Skin of body (tissue), 2 donors: ENCODE data around the gene SAMD4A. TPM values are rescaled to one million over a fixed set of nuclear protein-coding genes. Genes with fewer than 3 reads are reported as not detected.
"Not testable (repeated sequence)": the region's sequence is repeated elsewhere in the genome, so short reads cannot be mapped to it uniquely, and the experiment has no call there.

ENCODE experiments used
- DNase-seq: peaks from one replicate; lab custom pipeline; 2025; lab: John Stamatoyannopoulos, UW
- total RNA-seq: library from RNA; depleted of rRNA; stranded (reverse); fragments of >200 nt; gene quantifications from one replicate; pipeline ENCODE4 v1.2.3, GENCODE V29; 2014

Gene SAMD4A
- total RNA-seq, 1 donor from 2014 or later = 41.9 TPM

GRCh38 chr14:54591866-54592265 lies 24.9 kb downstream of the SAMD4A start:
- no peak for DNase-seq

GRCh38 chr14:54593860-54594259 lies 26.9 kb downstream of the SAMD4A start:
- no peak for DNase-seq

- DNase-seq = no peak
Measured at GRCh38 chr14:54594537-54594936, 27.6 kb downstream of the SAMD4A start.

- no peak for DNase-seq
Measured at GRCh38 chr14:54597795-54598443, 31.0 kb downstream of the SAMD4A start.

GRCh38 chr14:54599966-54600716 lies 33.2 kb downstream of the SAMD4A start:
- DNase-seq = no peak

GRCh38 chr14:54600717-54601109 lies 33.8 kb downstream of the SAMD4A start:
- no peak for DNase-seq

GRCh38 chr14:54603362-54603761 lies 36.4 kb downstream of the SAMD4A start:
- DNase-seq = no peak

- peak; percentile 53 for DNase-seq
Measured at GRCh38 chr14:54606178-54606577, 39.2 kb downstream of the SAMD4A start.

- DNase-seq = no peak
Measured at GRCh38 chr14:54606631-54607133, 39.8 kb downstream of the SAMD4A start.

GRCh38 chr14:54609576-54609975 lies 42.6 kb downstream of the SAMD4A start:
- no peak for DNase-seq

GRCh38 chr14:54610051-54610977 lies 43.4 kb downstream of the SAMD4A start:
- DNase-seq = peak; percentile 20

GRCh38 chr14:54614296-54614695 lies 47.4 kb downstream of the SAMD4A start:
- no peak for DNase-seq

- DNase-seq = no peak
Measured at GRCh38 chr14:54617467-54617866, 50.5 kb downstream of the SAMD4A start.

GRCh38 chr14:54621686-54622085 lies 54.8 kb downstream of the SAMD4A start:
- DNase-seq = no peak

- DNase-seq = no peak
Measured at GRCh38 chr14:54622192-54622958, 55.4 kb downstream of the SAMD4A start.

- no peak for DNase-seq
Measured at GRCh38 chr14:54623279-54624004, 56.5 kb downstream of the SAMD4A start.

GRCh38 chr14:54624005-54624358 lies 57.1 kb downstream of the SAMD4A start:
- not testable (repeated sequence) for DNase-seq

- peak; percentile 29 for DNase-seq
Measured at GRCh38 chr14:54625112-54625511, 58.2 kb downstream of the SAMD4A start.

- no peak for DNase-seq
Measured at GRCh38 chr14:54627219-54627539, 60.3 kb downstream of the SAMD4A start.

GRCh38 chr14:54627540-54628363 lies 60.8 kb downstream of the SAMD4A start:
- DNase-seq = peak; percentile 92
